K562 (cell line): ENCODE results near the gene AMZ1. TPM values are rescaled to one million over a fixed set of nuclear protein-coding genes. Genes with fewer than 3 reads are reported as not detected.

Experiments
- CEBPG ChIP-seq, 3 experiments: fragments of 200-800 bp in 1 of 3; sonication (Bioruptor generic) in 1 of 3; sonication (generic) in 1 of 3; formaldehyde crosslinking in 1 of 3; IDR thresholded peaks in 2 of 3; conservative IDR thresholded peaks in 1 of 3; 2 replicates each; pipeline versions ENCODE4 v1.6.1 to v1.8.0; 2016 to 2022; ENCODE audit warnings: missing compliant biosample characterization in 2 of 3, missing genetic modification characterization in 2 of 3, mild to moderate bottlenecking in 1 of 3, missing genetic modification reagents in 1 of 3
- CTCF ChIP-seq, 3 experiments: IDR thresholded peaks in 2 of 3; conservative IDR thresholded peaks in 1 of 3; 2 replicates each; pipeline ENCODE4 v1.5.1; 2011 to 2012; ENCODE audit warnings: low read length in 3 of 3, mild to moderate bottlenecking in 3 of 3, control low read depth in 2 of 3, improper control_type of control experiment in 1 of 3, inconsistent platforms in 1 of 3, low read depth in 1 of 3, mixed read lengths in 1 of 3, moderate library complexity in 1 of 3; ENCODE audit not compliant: insufficient read depth in 2 of 3
- EP300 ChIP-seq: IDR thresholded peaks from 2 replicates; pipeline ENCODE4 v1.6.1; 2012; ENCODE audit warnings: low read length, improper control_type of control experiment
- JUND ChIP-seq, 2 experiments: IDR thresholded peaks; 2 replicates in 1 of 2; 3 replicates in 1 of 2; pipeline ENCODE4 v1.6.1; 2011; ENCODE audit warnings: borderline replicate concordance in 2 of 2, low read depth in 2 of 2, low read length in 2 of 2, improper control_type of control experiment in 1 of 2, missing biosample characterization in 1 of 2, missing genetic modification characterization in 1 of 2, missing genetic modification reagents in 1 of 2
- NCOA6 ChIP-seq: fragments of 450-650 bp; IDR thresholded peaks from 2 replicates; pipeline ENCODE4 v1.6.1; 2017; ENCODE audit warnings: mild to moderate bottlenecking
- RAD21 ChIP-seq, 2 experiments: fragments of 250-450 bp in 1 of 2; fragments of 450-650 bp in 1 of 2; sonication (Bioruptor Pico) in 1 of 2; formaldehyde crosslinking in 1 of 2; IDR thresholded peaks in 1 of 2; conservative IDR thresholded peaks in 1 of 2; 2 replicates each; pipeline versions ENCODE4 v1.4.0 to v1.8.0; 2020 to 2022; ENCODE audit warnings: mild to moderate bottlenecking in 2 of 2, moderate library complexity in 1 of 2
- RCOR1 ChIP-seq, 2 experiments: IDR thresholded peaks; 2 replicates each; pipeline ENCODE4 v1.6.1; 2012; ENCODE audit warnings: low read depth in 2 of 2, low read length in 2 of 2, borderline replicate concordance in 1 of 2, improper control_type of control experiment in 1 of 2
- RFX5 ChIP-seq: IDR thresholded peaks from 2 replicates; pipeline ENCODE4 v1.6.1; 2011; ENCODE audit warnings: low read depth, mild to moderate bottlenecking, improper control_type of control experiment, low read length
- TCF3 ChIP-seq: sonication (generic); formaldehyde crosslinking; IDR thresholded peaks from 2 replicates; pipeline ENCODE4 v1.4.0; 2020; ENCODE audit warnings: mild to moderate bottlenecking, missing genetic modification reagents
- TRIM24 ChIP-seq, 2 experiments: fragments of 450-650 bp; IDR thresholded peaks; 2 replicates each; pipeline ENCODE4 v1.6.1; 2016
- ZNF197 ChIP-seq: fragments of 200-800 bp; sonication (Bioruptor generic); IDR thresholded peaks from 2 replicates; pipeline ENCODE4 v1.6.1; 2016; ENCODE audit warnings: low read depth, missing genetic modification characterization, missing compliant biosample characterization
- ZNF583 ChIP-seq: fragments of 250-450 bp; sonication (Bioruptor Pico); IDR thresholded peaks from 2 replicates; pipeline ENCODE4 v1.4.0; 2020
- polyA plus RNA-seq, 8 experiments: library from polyadenylated mRNA; depleted of rRNA in 4 of 8; stranded (reverse) in 5 of 8; unstranded in 3 of 8; fragments of >200 nt; fragmentation: Nextera tagmentation in 2 of 8; fragmentation: Illumina TruSeq in 1 of 8; extraction: Ambion mirVana in 2 of 8; extraction: Trizol in 1 of 8; gene quantifications; 2 replicates each; pipeline versions ENCODE4 v1.2.1 to v1.2.3, GENCODE V29; 2011 to 2014; ENCODE audit warnings: inconsistent platforms in 1 of 8, missing spikeins in 1 of 8
- total RNA-seq, 7 experiments: library from RNA; depleted of rRNA in 6 of 7; stranded (reverse); fragments of >200 nt in 6 of 7; fragmentation: Illumina TruSeq in 2 of 7; extraction: Trizol in 2 of 7; gene quantifications; 2 replicates each; pipeline versions ENCODE4 v1.2.1 to v1.2.3, GENCODE V29; 2011 to 2021; ENCODE audit warnings: low replicate concordance in 1 of 7
- TF ChIP-seq, protein P1 (sequence below), 2 experiments: fragments of 450-650 bp in 1 of 2; sonication (generic) in 1 of 2; formaldehyde crosslinking in 1 of 2; IDR thresholded peaks in 1 of 2; conservative IDR thresholded peaks in 1 of 2; 2 replicates each; pipeline versions ENCODE4 v1.6.1 to v1.8.1; 2016 to 2023; ENCODE audit warnings: mild to moderate bottlenecking in 2 of 2, moderate library complexity in 2 of 2, inconsistent platforms in 1 of 2, missing genetic modification reagents in 1 of 2
- TF ChIP-seq, protein P2 (sequence below): fragments of 250-450 bp; sonication (Bioruptor Pico); IDR thresholded peaks from 2 replicates; pipeline ENCODE4 v1.8.0; 2021; ENCODE audit warnings: mild to moderate bottlenecking, moderate library complexity
- TF ChIP-seq, protein P3 (sequence below): fragments of 250-450 bp; sonication (Bioruptor Pico); IDR thresholded peaks from 2 replicates; pipeline ENCODE4 v1.4.0; 2020; ENCODE audit warnings: mild to moderate bottlenecking, moderate library complexity

Gene AMZ1
- total and polyA plus RNA-seq, 9 of the 15 experiments (the other 6 are each of a cell fraction or from before 2014, with no cell fraction given): not detected

- TF ChIP-seq, protein P1, sequence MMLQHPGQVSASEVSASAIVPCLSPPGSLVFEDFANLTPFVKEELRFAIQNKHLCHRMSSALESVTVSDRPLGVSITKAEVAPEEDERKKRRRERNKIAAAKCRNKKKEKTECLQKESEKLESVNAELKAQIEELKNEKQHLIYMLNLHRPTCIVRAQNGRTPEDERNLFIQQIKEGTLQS (IDR thresholded peaks at IDR 0.05): peak; percentile 57; the same call in 1 of the 2 replicates
- TF ChIP-seq, protein P1 (CRISPR knock-in tag; conservative IDR thresholded peaks at IDR 0.05): no peak
- TF ChIP-seq TCF3 (CRISPR knock-in tag): no peak
- no peak for TF ChIP-seq RFX5
- TF ChIP-seq TRIM24 (IDR thresholded peaks at IDR 0.05): peak in 1 of 2 experiments; percentile 47; a peak in 1 of 4 replicates
- TF ChIP-seq EP300: peak; percentile 9; the same call in 1 of the 2 replicates
- 0 out of 2 replicates have a peak, but pooled peaks have one; percentile 41 for TF ChIP-seq JUND (IDR thresholded peaks at IDR 0.05; ENCODE audit: borderline replicate concordance, low read depth, low read length)
- TF ChIP-seq JUND (tag; IDR thresholded peaks at IDR 0.05; ENCODE audit: borderline replicate concordance, low read depth, low read length): no peak
- TF ChIP-seq, protein P2, sequence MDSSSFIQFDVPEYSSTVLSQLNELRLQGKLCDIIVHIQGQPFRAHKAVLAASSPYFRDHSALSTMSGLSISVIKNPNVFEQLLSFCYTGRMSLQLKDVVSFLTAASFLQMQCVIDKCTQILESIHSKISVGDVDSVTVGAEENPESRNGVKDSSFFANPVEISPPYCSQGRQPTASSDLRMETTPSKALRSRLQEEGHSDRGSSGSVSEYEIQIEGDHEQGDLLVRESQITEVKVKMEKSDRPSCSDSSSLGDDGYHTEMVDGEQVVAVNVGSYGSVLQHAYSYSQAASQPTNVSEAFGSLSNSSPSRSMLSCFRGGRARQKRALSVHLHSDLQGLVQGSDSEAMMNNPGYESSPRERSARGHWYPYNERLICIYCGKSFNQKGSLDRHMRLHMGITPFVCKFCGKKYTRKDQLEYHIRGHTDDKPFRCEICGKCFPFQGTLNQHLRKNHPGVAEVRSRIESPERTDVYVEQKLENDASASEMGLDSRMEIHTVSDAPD: no peak
- peak in 1 of 2 experiments; percentile 23; a peak in 1 of 4 replicates for TF ChIP-seq RCOR1 (IDR thresholded peaks at IDR 0.05; ENCODE audit: borderline replicate concordance in 1 of 2, low read depth in 2 of 2, low read length in 2 of 2)
- peak in 1 of 3 experiments; percentile 10; a peak in 1 of 6 replicates for TF ChIP-seq CTCF (IDR thresholded peaks at IDR 0.05 in 2 of 3, conservative IDR thresholded peaks at IDR 0.05 in 1 of 3; ENCODE audit: insufficient read depth in 2 of 3, low read depth in 1 of 3, low read length in 3 of 3)
- no peak for TF ChIP-seq ZNF197 (CRISPR knock-in tag)
- TF ChIP-seq, protein P3, sequence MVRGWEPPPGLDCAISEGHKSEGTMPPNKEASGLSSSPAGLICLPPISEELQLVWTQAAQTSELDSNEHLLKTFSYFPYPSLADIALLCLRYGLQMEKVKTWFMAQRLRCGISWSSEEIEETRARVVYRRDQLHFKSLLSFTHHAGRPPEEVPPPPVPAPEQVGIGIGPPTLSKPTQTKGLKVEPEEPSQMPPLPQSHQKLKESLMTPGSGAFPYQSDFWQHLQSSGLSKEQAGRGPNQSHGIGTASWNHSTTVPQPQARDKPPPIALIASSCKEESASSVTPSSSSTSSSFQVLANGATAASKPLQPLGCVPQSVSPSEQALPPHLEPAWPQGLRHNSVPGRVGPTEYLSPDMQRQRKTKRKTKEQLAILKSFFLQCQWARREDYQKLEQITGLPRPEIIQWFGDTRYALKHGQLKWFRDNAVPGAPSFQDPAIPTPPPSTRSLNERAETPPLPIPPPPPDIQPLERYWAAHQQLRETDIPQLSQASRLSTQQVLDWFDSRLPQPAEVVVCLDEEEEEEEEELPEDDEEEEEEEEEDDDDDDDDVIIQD (CRISPR knock-in tag): no peak
- peak; percentile 68 for TF ChIP-seq CEBPG (CRISPR knock-in tag; IDR thresholded peaks at IDR 0.05)
- peak in 1 of 2 experiments; percentile 65; a peak in 2 of 4 replicates for TF ChIP-seq CEBPG (tag; conservative IDR thresholded peaks at IDR 0.05 in 1 of 2, IDR thresholded peaks at IDR 0.05 in 1 of 2)
- peak in 1 of 2 experiments; percentile 8; a peak in 1 of 4 replicates for TF ChIP-seq RAD21 (CRISPR knock-in tag; conservative IDR thresholded peaks at IDR 0.05 in 1 of 2, IDR thresholded peaks at IDR 0.05 in 1 of 2)
- TF ChIP-seq NCOA6: no peak
- TF ChIP-seq ZNF583: no peak
Measured at GRCh38 chr7:2750004-2750407, 62.0 kb downstream of the AMZ1 start (continued).
